Pons (tissue), 1 donor: Measurements from ENCODE around the gene RNFT2.

ENCODE experiments used
- DNase-seq: peaks from one replicate; pipeline ENCODE4 v3.0.0-alpha.2; 2016; ENCODE audit warnings: low spot score

RNFT2 gene

DNA sequence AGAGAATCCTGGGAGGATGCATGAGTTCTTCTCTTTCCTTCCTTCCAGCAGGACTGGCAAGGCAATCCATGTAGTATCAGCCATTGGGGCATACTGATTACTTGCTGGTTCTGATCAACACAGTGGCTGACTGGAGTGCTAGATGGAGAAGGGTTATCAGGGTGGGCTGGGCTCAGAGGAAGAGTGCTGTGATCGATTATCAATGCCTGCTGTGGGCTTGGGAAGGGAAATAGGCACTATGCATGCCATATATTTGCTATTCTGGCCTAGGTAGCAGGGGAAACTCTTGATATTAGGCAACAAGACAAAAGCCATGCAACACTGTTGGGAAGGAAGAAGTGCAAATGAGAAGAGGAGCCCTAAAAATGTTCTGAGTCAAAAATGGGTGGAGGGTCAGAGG, 97.4 kb downstream of the RNFT2 start:
- no peak for DNase-seq

DNA sequence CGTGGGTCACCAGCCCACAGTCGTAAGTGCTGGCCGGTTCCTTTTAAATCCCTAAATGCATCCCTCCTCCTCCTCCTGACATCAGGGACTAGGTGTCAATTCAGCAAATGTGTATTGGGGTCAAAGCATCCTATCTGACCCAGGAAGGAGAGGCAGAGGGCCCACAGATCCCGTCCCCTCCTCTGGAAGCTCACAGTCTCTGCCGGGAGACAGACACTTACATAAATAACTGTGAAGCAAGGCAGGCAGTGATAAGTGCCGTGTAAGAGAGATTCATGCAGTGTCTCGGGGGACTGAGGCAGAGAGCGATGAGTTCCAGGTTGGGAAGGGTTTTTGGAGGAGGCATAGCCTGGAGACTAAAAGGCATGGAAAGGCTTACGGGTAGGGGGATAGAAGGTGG, 99.0 kb downstream of the RNFT2 start:
- no peak for DNase-seq

DNA sequence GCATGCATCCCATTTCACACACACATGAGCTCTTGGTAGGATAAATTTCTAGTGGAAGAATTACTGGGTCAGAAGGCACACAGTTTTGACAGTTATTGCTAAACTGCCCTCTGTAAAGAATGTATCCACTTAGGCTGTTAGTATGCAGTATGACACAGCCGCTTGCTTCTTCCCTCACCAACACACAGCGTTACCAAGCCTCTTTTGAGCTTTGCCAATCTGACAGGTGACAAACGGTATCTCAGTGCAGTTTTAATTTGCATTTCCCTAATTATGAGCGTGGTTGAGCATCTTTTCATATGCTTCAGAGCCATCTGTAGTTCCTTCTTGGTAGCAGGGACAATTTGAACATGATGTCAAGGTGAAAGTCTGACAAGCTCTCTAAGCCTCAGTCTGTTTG, 100.2 kb downstream of the RNFT2 start:
- DNase-seq: no peak

DNA sequence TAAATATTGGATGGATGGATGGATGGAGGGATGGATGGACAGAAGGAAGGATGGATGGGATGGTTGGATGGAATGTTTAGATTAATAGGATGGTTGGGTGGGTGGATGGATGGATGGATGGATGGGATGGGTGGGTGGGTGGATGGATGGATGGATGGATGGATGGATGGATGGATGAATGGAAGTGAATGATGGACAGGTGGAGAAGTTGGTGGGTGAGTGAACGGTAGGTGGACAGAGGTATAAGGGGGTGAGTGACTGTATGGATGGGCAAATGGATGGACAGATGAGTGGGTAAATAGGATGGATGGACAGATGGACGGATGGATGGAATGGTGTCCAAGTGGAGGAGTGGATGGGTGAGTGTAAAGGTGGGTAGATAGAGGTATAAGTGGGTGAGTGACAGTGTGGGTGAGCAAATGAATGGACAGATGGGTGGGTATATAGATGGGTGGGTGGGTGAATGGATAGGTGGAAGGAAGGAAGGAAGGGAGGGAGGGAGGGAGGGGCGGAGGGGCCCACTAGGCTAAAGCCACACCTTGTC, 101.2 kb downstream of the RNFT2 start:
- no peak for DNase-seq

DNA sequence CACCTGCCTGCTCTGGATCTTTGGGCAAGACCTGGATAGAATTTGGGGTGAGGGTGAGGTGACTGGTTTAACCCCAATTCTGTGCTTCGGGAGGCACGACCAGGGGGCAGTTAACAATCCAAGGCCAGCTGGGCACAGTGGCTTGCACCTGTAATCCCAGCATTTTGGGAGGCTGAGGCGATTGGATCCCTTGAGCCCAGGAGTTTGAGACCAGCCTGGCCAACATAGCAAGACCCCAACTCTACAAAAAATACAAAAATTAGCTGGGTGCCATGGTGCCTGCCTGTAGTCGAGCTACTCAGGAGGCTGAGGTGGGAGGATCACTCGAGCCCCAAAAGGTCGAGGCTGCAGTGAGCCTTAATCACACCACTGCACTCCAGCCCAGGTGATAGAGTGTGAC, 105.0 kb downstream of the RNFT2 start:
- no peak for DNase-seq

DNA sequence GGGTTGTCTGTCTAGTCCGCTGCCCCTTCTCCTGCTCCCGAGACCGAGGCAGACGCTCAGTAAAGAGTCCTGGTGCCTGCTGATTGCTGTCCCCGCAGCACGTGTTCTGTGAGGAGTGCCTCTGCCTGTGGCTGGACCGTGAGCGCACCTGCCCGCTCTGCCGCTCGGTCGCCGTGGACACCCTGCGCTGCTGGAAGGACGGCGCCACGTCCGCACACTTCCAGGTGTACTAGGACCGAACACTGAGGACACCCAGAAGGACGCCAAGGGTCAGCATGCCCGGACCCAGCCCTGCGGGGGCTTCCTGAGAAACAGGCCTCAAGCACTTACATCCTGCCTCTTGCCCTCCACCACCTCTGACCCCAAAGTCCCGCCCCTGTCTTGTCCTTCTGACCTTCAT, 111.1 kb downstream of the RNFT2 start:
- DNase-seq: no peak

DNA sequence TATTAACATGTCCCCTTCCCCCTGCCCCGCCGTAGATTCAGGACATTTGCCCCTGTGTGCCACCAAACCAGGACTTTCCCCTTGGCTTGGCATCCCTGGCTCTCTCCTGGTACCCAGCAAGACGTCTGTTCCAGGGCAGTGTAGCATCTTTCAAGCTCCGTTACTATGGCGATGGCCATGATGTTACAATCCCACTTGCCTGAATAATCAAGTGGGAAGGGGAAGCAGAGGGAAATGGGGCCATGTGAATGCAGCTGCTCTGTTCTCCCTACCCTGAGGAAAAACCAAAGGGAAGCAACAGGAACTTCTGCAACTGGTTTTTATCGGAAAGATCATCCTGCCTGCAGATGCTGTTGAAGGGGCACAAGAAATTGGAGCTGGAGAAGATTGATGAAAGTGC, 114.2 kb downstream of the RNFT2 start:
- DNase-seq: no peak

DNA sequence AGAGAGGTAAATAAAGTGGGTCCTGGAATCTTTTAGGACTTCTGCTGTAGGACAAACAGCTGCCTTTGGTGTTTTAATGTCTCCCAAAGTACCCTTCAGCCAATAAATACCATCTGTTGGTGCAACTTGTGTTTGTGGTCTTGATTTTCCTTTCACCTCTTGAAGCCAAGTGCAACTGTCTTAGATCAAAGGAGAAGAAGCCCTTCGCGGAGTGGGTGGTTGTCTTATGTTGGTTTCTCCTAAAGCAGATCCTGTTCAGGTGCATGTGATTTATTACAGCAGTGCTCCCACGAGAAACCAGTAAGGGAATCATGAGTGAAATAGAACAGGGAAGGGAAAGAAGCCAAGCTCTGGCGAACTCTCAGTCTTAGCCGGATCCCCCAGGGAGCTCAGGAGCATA, 115.4 kb downstream of the RNFT2 start:
- DNase-seq: no peak

DNA sequence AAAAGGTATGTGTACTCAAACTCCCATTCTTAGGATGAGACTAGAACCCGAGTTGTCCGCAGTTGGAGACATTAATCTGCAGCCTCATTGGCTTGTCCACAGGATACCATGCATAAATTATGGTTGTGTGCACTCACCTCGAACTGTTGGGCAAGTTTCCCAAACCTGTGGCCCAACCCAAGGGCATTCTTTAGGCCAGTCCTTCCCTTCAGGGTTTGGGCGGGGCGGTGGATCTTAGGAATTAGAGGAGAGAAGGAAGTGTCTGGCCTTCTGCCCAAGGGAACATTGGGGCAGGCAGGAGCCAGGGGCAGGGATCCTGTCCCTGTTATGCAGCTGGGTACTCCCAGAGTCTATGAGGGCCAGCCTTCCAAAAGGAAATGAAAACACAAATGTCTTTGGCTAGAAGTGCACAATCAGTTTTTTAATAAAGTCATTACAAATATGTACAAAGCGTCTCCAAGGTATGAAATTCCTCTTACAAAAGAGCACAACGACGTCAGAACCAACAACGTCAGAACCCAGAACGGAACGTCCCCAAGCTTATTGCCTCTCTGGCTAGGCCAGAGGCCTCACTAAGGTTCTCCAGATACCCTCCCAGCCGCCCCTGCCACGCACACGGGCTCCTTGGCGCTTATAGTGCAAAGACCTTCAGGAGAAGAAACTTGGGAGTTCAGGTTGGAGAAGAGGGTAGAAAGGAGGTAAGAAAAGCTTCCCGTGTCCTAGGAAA, 117.8 kb downstream of the RNFT2 start:
- no peak for DNase-seq

DNA sequence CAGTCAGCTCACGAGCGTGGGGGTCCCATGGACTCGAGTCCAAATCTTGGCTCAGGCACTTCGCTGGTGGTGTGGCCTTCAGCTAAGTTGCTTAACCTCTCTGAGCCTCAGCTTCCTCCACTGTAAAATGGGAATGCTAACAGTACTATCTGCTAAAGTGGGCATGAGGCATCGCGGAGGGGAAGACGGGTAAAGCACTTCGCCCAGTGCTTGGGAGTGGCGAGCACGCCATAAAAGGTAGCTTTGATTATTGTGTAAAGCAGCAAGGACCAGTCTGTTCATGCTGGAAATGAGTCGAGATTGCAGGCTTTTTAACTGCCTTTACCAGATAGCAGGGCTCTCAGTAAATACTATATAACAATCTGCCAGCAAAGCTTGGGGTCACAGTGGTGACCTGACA, 118.6 kb downstream of the RNFT2 start:
- DNase-seq: no peak

DNA sequence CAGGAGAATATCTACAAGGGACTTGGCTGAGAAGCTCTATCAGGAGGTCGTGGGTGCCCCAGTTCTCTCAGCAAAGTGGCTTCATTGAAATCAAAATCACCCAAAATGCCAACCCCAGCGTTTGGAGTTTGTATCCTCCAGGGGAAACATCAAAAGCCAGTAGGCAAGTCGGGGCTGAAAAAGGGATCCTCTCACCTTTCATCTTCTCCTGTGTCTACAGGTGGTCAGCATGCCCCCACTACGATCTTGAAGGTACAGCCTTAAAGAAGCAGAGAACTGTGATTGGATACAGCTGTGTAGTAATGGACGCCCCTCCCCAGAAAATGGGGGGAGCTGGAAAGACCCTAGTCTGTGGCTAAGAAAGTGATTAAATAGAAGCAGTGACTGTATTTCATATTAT, 121.0 kb downstream of the RNFT2 start:
- no peak for DNase-seq

DNA sequence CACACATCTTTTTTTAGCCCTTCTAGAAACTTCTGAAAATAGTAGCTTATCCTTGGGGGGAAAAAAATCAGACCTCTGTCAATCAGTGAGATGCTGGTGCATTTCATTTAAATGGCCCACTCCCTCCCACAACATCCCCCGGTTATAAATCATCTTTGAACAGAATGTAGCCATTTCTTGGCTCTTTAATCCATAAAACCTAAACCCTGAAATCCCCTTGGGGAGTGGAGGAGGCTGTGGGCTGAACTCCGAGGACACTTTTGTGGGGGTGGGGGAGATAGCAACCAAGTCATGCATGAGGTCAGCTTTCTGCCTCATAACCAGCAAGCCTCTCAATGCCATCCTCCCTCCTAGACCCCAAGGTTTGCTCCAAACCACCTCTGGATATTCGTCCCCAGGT, 122.1 kb downstream of the RNFT2 start:
- no peak for DNase-seq

DNA sequence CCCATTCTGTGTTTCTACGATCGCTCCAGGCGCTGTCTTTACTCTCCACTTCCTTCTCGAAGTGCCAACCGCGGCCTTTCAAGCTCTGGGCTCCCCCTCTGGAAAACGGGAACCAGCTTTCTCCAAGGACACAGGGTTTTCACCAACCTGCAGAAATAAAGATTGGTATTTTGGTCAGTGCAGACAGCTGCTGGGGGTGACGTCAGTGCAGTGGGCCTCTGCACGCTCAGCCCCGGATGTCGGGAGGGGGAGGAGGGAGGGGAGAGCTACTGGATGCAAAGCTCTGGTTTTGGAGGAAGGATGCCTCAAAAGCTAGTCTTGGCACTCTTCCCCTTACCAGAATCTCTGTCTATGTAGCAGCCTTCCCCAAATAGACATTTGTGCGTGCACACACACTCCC, 123.2 kb downstream of the RNFT2 start:
- peak; percentile 60 for DNase-seq

DNA sequence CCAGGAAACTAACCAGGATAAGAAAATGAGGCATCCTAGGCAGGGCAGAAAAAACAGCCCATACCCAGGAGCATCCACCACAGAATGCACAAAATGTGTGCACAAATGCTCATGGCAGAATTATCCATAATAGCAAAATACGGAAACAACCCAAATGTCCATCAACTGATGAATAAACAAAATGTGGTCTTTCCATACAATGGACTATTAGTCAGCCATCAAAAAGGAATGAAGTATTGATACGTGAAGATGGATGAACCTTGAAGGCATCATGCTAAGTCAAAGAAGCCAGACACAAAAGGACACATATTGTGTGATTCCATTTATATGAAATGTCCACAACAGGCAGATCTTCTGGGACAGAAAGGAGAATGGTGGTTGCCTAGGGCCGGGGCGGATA, 124.1 kb downstream of the RNFT2 start:
- DNase-seq: no peak

DNA sequence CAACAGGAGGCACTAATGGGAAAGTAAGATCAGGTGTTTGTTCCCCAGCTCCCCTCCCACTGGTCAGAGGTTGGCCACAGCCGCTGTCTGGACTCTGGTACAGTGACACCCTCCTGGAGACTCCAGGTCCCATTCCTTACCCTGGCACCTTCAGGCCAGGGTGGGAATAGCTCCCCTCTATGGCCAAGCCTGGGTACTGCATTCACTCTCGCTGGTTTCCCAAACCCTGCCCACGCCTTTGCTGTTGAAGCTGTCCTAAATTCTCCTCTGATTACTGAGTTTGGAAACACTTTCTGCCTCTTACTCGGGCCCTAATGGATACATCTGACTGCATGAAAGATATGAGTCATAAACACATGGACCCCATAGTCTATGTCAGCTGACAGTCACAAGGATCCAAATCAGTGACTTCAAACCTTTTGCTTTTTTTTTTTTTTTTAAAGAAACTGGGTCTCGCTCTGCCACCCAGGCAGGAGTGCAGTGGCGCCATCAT, 125.2 kb downstream of the RNFT2 start:
- no peak for DNase-seq

DNA sequence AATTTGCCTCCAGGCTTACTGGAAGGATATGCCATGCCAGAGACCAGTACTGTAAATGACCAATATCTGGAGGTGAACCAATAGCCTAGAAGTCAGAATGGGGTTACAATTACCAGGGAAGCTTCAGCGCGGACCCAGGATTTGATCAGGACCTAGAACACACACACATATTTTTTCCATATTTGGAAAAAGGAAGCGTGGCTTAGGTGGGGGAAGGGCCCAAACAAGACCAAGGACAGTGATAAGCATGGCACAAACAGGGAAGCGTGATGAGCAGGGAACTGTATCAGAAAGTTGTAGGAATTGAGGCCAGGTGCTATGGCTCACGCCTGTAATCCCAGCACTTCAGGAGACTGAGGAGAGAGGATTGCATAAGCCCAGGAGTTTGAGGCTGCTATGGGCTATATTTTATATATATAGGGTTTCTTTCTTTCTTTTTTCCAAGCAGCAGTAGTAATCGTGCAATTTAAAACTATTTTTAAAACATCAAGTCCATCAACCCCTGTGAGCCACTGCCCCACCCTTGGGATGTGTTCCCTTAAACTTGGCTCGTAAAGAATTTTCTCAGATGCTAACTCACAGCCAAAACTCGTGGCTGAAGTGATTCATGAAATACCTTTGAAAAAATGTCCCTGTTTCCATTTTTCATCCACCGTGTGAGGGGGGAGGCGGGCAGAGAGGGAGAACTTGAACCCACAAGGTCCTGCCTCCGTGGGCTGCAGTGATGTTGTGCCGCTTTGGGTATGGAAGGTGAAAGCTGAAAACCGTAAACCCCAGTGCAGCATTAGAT, 126.5 kb downstream of the RNFT2 start:
- DNase-seq: no peak

DNA sequence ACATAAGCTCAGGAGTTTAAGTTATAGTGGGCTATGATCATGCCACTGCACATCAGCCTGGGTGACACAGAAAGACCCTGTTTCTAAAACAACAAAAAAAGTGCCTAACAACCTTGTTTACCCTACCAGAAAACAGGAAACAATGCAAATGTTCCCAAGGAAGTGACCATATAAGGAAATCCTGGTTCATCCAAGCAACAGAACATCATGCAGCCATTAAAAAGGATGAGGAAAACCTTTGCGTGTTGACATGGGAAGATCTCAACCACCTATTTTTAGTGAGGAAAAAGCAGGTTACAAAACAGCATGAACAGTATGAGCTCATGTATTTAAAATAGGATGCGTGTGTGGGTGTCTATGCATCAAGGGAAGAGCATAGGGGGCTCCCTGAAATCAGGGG, 129.4 kb downstream of the RNFT2 start:
- no peak for DNase-seq

DNA sequence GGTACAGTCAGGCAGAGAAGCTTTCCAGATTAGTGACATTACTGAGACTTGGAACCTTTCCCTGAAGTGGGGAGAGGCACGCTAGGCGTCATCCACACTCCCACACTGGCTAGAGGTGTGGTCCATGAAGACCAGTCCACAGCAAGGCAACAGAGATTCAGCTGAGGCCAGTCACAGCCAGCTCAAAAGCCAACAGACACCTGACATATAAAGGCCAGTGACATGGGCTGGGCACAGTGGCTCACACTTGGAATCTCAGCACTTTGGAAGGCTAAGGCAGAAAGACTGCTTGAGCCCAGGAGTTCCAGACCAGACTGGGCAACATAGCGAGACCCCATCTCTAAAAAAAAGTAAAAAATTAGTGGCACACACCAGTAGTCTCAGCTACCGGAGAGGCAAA, 132.2 kb downstream of the RNFT2 start:
- no peak for DNase-seq

DNA sequence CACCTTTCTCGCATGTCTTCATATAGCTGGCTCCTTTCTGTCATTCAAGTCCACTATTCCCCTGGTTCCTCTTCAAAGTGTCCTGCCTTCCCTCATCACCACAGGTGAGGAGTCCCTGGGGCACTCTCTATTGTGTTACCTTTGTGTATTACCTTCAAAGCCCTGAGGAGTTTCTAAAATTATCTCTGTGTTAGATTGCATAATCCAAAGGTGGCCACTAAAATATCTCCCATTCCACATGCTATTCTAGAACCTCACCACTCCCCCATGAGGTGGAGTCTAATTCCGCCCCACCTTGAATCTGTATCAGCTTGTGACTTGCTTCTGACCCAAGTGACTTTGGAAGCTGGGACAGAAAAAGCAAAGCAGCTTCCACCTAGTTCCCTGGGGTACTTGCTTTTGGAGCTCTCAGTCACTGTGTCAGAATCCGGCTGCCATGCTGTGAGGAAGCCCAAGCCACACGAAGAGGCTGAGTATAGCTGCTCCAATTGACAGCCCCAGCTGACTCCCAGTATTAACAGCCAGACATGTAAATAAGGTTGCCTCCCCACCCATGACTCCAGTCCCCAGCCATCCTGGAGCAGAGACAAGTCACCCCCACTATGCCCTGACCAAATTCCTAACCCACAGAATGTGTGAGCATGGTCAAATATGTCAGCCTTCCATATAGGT, 136.3 kb downstream of the RNFT2 start:
- DNase-seq: no peak

DNA sequence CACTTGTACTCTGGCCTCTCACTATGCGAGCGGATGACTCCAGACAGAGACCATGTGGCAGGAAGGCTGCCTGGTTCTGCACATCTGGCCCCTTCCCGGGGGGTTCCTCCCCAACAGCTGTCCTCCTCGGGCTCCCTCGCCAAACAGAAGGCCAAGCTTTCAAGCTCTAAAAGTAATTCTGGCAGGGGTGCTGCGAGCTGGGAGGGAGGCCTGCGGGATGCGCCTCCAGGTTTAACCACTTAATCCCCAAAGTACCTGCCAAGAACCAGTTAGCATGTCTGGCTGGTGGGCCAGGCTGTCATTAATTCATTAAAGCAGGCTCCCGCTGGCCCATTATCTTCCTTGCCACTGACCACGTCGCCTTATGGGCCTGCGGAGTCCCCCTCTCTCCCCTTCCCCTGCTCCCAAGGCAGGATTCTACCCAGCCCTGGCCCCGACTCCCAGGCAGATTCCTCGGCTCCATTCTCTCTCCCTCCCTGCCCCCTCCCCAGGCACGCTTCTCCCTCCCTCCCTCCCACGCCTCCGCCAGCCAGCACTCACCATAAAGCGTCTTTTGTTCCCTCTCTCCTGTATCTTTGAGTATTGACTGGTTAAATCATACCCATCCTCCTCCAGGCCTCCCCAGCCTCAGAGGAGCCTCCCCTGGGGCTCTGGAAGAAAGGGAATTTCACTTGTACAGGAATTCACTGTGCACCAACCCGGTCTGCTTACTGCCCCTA, 138.2 kb downstream of the RNFT2 start:
- DNase-seq: peak; percentile 36

DNA sequence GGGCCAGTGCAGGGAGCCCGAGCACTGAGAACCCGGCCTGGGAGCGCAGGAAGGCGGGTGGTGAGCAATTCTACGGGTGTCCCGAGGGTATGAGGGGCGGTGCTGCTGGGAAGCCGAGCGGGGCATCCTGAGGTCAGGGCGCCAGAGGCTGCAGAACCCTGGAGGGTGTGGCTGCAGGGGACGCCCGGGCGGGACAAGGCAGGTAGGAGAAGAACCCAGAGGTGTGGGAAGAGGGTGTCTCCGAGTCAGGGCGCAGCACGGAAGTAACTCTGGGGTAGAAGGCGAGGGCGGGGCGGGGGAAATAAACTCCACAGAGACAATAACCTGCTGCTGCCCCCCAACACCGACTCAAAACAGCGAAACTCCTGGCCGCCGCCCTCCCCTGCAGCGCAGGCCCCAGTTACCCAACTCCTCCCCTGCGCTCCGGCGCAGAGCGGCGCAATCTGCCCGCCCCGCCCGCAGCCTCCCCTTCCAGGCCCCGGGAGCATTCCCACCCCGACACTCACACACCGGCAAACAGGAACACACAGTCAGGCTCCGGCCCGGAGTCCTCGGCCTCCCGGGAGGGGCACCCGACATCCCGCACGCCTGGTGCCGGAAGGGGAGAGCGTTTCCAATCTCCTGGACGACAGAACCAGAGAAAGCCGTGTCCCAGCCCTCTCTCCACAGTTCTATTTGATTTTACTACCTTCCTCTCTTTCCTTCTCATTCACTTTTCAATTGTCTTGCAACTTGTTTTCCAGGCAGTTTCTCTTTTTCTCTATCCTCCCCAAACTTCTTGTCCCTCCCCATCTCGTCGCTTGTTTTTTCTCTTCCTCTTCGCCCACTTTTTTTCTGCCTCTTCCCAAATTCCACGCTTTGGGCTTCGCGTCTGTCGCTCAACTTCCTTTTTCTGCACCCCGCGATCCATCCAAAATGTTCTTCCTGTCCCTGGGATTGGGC, 140.7 kb downstream of the RNFT2 start:
- DNase-seq: no peak
